CD4-positive, alpha-beta T cell treated with Interleukin-21 for 1 hour (primary cell): Measurements from ENCODE around the gene PDE1C.
"Not testable (repeated sequence)": the region's sequence is repeated elsewhere in the genome, so short reads cannot be mapped to it uniquely, and the experiment has no call there.

Experiments used
- DNase-seq: peaks from one replicate; pipeline ENCODE4 v3.0.0-alpha.2; 2020

PDE1C gene

DNA sequence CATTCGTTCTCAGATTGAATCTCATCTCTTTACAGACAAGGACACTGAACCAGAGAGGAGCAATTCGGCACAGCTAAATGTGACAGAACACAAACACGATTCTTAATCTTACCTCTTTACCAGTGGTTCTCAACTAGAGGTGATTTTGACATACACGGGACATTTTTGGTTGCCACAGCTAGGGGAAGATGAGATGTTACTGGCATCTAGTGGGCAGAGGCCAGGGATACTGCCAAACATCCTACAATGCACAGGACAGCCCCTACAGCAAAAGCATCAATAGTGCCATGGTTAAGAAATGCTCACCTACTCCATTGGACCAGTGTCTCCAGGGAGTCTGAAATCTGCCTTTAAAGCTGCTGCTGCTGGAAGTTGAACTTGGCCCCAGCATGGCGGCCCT lies 27.3 kb downstream of the PDE1C start:
- no peak for DNase-seq

DNA sequence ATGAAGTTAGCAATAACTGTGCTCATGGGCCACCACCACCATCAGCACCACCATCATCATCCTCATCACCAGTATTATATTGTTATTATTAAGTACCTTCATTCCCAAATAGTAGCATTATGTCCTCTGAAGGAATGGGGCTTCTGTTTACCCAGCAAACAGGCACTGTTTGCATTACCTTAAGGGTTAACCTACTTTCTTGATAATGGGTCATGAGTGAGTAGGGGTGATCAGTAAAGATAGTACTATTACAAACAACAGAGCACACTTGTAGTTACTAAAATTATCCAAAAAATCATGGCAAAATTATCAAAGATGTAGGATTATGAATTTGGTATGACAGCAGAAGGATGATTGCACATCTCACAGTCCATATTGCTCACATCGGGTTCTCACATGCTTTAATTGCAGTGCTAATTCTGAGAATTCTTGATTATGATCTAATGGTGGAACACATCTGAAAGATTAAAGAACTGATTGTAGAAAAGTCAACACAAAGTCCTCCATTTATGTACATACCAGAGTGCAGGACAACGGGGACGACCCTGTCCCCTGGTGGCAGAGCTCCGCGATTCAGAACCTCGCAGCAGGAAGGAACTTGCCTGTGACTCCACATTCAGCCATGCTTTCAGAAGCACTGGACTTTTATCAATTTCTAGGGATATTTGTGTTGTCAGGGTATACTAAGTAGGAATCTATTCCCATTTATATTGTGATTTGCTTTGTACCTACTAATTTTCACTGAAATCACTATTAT lies 31.0 kb downstream of the PDE1C start:
- DNase-seq = no peak

DNA sequence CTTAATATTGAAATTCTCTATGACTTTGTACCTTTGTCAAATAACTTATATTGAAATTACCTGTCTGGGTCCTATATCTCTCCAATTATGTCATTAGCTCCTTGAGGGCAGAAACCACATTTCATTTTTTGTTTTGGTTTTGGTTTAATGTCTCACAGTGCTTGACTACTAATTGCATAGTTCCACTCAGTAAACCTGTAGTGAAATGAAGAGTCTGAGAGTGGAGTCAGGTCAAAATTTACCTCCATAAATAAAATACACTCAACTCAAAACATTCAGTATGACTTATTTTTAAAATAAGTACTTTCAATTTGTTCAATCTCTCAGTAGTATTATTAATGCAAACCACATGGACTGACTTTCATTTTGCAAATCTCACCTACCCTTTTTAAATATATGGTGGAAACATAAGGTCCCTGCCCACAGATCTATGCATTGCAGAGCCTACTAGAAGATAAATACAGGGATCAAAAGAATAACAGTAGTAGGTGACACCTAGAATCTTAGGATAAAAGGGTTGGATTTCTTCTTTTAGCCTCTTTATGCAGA lies 32.5 kb downstream of the PDE1C start:
- no peak for DNase-seq

DNA sequence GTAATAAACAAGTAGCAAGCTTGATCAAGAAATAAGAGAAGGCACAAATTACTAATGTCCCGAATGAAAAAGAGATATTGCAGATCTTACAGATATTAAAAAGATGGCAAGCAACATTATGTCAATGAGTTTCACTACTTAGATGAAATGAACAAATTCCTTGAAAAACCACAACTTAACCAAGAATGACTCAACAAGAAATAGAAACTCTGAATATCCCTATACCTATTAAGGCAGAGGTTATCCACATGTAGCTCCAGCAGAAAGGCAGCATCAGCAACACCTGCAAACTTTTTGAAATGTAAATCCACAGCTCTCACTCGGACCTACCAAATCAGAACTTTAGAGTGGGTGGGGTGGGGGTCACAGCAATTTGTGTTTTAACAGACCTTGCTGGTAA lies 33.6 kb downstream of the PDE1C start:
- DNase-seq = no peak

- no peak for DNase-seq
These were observed 36.2 kb downstream of the PDE1C start for GRCh38 chr7:32034052-32034451.

DNA sequence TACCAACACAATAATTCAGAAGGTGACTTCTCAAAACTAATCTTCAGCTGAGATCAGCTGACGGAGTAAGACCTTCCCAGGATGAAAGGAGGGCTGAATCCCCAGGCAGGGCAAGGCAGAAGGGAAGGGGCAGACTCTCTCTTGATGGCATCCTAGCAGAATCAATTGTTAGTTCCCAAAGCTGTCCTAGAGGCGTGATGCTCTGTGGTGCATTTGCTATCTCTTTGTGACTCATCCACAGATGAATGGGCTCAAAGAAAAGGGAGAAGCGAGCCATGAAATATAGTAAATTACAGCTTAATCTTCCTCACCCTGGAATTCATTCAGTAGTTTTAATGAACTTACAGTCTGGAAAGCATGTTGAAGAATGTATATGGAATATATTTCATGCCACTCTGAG lies 37.2 kb downstream of the PDE1C start:
- no peak for DNase-seq

GRCh38 chr7:32032211-32032610 lies 38.0 kb downstream of the PDE1C start:
- DNase-seq = no peak

DNA sequence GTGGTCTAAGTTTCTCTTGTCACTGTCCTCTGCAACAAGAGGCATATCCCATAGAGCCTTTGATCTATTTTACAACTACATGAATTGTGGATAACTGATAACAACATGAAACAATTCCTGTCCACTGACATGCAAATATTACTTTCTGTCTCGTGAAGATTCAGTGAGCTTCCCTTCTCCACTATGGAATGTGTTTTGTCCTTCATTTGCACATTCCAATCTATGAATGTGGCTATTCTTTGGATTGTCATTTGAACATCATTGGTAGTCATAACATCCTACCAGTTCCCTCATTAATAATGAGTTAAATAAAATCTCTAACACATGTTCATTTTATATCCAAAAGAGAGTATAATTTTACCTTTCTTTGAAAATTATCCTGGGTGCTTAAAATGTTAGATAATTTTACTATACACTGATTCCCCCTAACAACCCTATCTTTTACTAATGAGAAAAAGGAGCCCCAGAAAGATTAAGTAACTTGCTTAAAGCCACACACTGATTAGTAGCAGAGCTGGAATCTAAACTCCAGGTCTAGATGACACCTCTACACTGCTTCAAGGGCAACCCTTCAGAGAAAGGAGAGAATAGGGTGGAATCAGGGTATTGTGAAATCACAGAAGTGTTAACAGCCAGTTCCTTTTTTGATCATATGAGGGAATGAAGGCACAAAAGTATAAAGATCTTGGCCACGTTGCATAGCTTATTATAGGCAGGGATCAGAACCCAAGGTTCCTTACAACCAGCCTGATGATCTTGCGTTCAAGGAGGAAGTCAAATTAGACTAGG lies 39.1 kb downstream of the PDE1C start:
- DNase-seq = no peak

- DNase-seq = no peak
These were observed 44.2 kb downstream of the PDE1C start for GRCh38 chr7:32026083-32026425.

- DNase-seq = no peak
These were observed 44.7 kb downstream of the PDE1C start for GRCh38 chr7:32025381-32026082.

- DNase-seq = no peak
These were observed 46.8 kb downstream of the PDE1C start for GRCh38 chr7:32023376-32023775.

DNA sequence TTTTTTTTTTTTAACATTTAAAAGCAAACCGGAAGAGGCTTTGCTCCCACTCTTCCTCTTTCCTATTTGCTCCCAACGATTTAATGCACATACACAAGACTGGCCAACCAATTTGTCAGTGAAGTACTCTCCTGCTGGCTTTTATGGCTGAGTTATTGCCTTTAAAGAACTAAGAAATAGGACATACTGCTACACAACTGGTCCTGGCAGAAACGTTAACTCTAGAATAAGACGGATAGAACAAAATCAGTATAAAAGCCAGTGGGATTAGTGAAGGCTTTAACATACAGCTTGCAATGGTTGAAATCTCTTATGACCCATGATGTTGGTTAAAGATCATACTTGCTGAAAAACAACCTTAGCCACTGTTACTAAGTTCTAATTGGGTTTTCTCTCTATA lies 47.2 kb downstream of the PDE1C start:
- DNase-seq = no peak

- no peak for DNase-seq
These were observed 49.6 kb downstream of the PDE1C start for GRCh38 chr7:32020551-32021159.

GRCh38 chr7:32018845-32019578 lies 51.2 kb downstream of the PDE1C start:
- DNase-seq = no peak

DNA sequence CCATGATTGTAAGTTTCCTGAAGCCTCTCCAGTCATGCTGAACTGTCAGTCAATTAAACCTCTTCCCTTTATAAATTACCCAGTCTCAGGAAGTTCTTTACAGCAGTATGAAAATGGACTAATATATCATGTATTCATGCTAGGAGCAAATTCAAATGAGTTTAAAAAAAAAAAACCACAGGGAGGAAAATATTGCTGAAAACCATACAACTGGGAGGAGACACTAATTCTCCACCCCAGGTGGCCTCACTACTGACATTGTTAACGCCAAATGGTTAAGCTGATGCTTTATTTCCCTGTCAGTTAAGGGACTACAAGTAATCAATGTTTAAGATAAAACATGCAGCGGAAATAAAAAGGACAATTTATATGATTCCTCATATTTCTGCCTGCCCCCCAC lies 55.1 kb downstream of the PDE1C start:
- DNase-seq = no peak

GRCh38 chr7:32013471-32013870 lies 56.7 kb downstream of the PDE1C start:
- not testable (repeated sequence) for DNase-seq

DNA sequence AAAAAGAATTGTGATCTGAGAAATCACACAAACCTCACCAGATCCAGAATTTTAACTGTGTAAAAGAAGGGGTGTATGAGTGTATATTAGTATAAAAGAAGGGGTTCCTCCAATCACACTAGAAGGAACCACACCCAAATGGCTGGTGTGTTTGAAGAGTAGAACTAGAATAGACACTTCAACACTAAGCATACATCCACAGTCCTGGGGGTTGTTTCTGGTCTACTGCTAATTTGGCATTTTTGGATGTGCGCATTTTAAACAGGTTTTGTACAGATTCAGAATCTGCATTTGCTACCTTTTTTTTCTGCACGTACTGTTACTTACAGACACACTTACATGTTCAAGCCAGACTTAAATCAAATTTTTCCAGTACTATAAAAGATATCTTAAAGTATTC lies 64.6 kb downstream of the PDE1C start:
- DNase-seq = no peak

GRCh38 chr7:32001948-32002347 lies 68.3 kb downstream of the PDE1C start:
- DNase-seq = no peak

- no peak for DNase-seq
These were observed 72.8 kb downstream of the PDE1C start for GRCh38 chr7:31997423-31997822.

- no peak for DNase-seq
These were observed 75.1 kb downstream of the PDE1C start for GRCh38 chr7:31995134-31995533.

DNA sequence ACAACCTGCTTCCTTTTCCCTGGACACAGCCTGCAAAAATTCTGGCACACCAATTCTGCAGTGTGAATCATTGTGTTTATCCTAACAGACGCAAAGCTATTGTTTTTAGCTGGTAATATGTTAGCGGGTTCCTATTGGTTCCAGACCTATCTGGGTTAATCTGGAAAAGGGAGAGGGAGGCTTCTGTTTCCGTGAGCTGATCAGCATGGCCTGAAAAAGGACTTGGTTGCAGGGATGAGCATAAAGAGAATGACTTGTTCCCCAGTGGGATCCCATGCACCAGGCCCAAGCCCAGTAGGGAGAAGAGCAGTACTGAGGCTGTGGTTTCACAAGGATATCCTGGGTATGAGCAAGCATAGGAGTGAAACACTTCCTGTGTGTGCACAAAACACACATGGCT lies 78.4 kb downstream of the PDE1C start:
- DNase-seq = no peak

GRCh38 chr7:31991406-31991805 lies 78.8 kb downstream of the PDE1C start:
- no peak for DNase-seq
